Esophagus muscularis mucosa (tissue), 4 donors: ENCODE results near the gene PICK1. TPM values are rescaled to one million over a fixed set of nuclear protein-coding genes. Genes with fewer than 3 reads are reported as not detected.

Experiments
- DNase-seq: peaks from one replicate; pipeline ENCODE4 v3.0.0-alpha.2; 2017; ENCODE audit errors: extremely low spot score
- H3K27ac ChIP-seq, 4 donors: fragments of 200-600 bp; sonication (generic); replicated peaks in 1 of 4; 1 replicate in 3 of 4; 2 replicates in 1 of 4; pipeline ENCODE4 v1.5.1; 2016 to 2019; ENCODE audit warnings: mild to moderate bottlenecking in 1 of 4
- H3K27me3 ChIP-seq, 4 donors: fragments of 200-600 bp; sonication (generic); one replicate each; pipeline versions ENCODE4 v1.5.1 to v1.6.0; 2016 to 2019
- H3K36me3 ChIP-seq, 4 donors: fragments of 200-600 bp; sonication (generic); one replicate each; pipeline ENCODE4 v1.5.1; 2016 to 2019
- H3K4me1 ChIP-seq, 4 donors: fragments of 200-600 bp; sonication (generic); one replicate each; pipeline ENCODE4 v1.5.1; 2016 to 2019
- H3K4me3 ChIP-seq, 4 donors: fragments of 200-600 bp; sonication (generic); 1 replicate in 2 of 4; 2 replicates in 2 of 4; pipeline ENCODE4 v1.5.1; 2016 to 2019; ENCODE audit warnings: mild to moderate bottlenecking in 4 of 4, moderate library complexity in 1 of 4
- H3K9me3 ChIP-seq, 4 donors: fragments of 200-600 bp; sonication (generic); 1 replicate in 3 of 4; 2 replicates in 1 of 4; pipeline ENCODE4 v1.5.1; 2016 to 2019
- EP300 ChIP-seq: sonication (generic); formaldehyde crosslinking; IDR thresholded peaks from one replicate; pipeline ENCODE4 v1.6.1; 2017; ENCODE audit warnings: antibody characterized with exemption
- POLR2A ChIP-seq: fragments of 450-650 bp; IDR thresholded peaks from one replicate; pipeline ENCODE4 v1.6.1; 2017; ENCODE audit warnings: antibody characterized with exemption, moderate library complexity, mild to moderate bottlenecking, low read depth
- POLR2AphosphoS5 ChIP-seq, 2 donors: sonication (generic); formaldehyde crosslinking; IDR thresholded peaks; one replicate each; pipeline ENCODE4 v1.6.1; 2017; ENCODE audit warnings: antibody characterized with exemption in 2 of 2
- WGBS: methylation state at CpG from one replicate; pipeline ENCODE4 v1.1.5; 2018; 5-methylcytosine and 5-hydroxymethylcytosine counted together
- intact Hi-C: fragments of 100-400 bp; cut with DNase I; formaldehyde crosslinking; loops from one replicate; pipeline ENCODE4 v1.15.1; 2023
- total RNA-seq, 4 donors: library from RNA; depleted of rRNA; stranded (reverse); fragments of >200 nt; gene quantifications; one replicate each; pipeline versions ENCODE4 v1.1.0 to v1.2.1, GENCODE V29; 2016
- TF ChIP-seq, protein P1 (sequence below), 3 experiments: fragments of 200-600 bp in 2 of 3; fragments of 450-650 bp in 1 of 3; sonication (generic) in 2 of 3; IDR thresholded peaks; one replicate each; pipeline ENCODE4 v1.5.1; 2017 to 2019; ENCODE audit warnings: antibody characterized with exemption in 3 of 3, mild to moderate bottlenecking in 2 of 3, moderate library complexity in 1 of 3

Gene PICK1
- total RNA-seq, 4 donors from 2014 or later = 23.3 to 36.1 (median 31.1) TPM

DNA sequence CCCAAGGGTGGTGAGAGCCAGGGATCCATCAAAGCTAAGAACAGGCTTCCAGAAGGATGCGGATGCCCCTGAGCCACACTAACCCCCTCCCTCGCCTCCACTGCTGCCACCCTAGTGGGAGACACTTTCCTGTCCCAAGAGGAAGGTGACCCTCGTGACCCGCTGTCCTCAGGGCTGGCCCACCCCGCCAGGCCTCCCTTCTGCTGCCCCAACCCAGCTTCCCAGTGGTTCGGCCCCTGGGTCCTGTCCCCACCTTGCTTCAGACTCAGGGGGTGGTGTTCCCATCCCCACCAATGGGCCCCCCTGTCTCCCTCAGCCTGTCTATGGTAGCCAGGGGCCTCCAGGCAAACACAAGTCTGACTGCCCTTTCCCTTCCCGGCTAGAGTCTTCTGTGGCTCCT is 6.5 kb upstream of the PICK1 start:
- Histone ChIP-seq H3K36me3 (no peaks in the 10 kb centered on the region), H3K9me3 (no peaks in the 10 kb centered on the region), H3K4me1 (peaks cover 8 to 17% (median 9%) of the 10 kb centered on the region in 4 donors), H3K27ac (peak overlapping the region in 3 of 4 donors; percentile 36 to 65 (median 47)), H3K4me3 (no peak overlapping the region), H3K27me3 (peaks cover 0 to 12% (median 0%) of the 10 kb centered on the region in 4 donors)
- TF ChIP-seq EP300 = no peak
- TF ChIP-seq POLR2A = no peak
- TF ChIP-seq, protein P1, sequence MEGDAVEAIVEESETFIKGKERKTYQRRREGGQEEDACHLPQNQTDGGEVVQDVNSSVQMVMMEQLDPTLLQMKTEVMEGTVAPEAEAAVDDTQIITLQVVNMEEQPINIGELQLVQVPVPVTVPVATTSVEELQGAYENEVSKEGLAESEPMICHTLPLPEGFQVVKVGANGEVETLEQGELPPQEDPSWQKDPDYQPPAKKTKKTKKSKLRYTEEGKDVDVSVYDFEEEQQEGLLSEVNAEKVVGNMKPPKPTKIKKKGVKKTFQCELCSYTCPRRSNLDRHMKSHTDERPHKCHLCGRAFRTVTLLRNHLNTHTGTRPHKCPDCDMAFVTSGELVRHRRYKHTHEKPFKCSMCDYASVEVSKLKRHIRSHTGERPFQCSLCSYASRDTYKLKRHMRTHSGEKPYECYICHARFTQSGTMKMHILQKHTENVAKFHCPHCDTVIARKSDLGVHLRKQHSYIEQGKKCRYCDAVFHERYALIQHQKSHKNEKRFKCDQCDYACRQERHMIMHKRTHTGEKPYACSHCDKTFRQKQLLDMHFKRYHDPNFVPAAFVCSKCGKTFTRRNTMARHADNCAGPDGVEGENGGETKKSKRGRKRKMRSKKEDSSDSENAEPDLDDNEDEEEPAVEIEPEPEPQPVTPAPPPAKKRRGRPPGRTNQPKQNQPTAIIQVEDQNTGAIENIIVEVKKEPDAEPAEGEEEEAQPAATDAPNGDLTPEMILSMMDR (IDR thresholded peaks at IDR 0.05) = no peak
- TF ChIP-seq POLR2AphosphoS5 (IDR thresholded peaks at IDR 0.05) = no peak
- intact Hi-C loops = loop anchor here (5.0 kb wide), 1 partner anchor 302 kb away; no protein-coding TSS in a partner anchor
- DNase-seq = no peak
- WGBS = 60% methylated on average over 1 of the region's 7 CpGs

DNA sequence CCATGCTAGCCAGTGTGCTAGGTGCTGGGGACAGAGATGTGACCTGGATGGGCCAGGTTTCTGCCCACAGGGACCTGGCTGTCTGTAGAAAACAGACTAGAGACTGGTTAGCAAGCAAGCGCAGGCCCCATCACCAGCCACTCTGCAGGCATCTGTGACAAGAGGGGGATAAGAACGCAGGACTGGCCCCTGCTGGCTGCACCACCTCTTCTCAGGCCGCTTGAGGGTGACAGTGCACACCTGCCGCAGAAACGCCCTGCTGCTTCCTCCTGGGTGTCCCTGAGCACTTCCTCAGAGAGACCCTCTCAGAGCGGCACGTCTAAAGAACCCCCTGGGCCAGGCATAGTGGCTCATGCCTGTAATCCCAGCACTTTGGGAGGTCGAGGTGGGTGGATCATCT is 5.9 kb upstream of the PICK1 start:
- H3K27ac ChIP-seq = peak overlapping the region in 1 of 4 donors; percentile 47
- H3K4me3 ChIP-seq = no peak overlapping the region
- H3K9me3 ChIP-seq = no peaks in the 10 kb centered on the region
- TF ChIP-seq, protein P1 (IDR thresholded peaks at IDR 0.05) = no peak
- TF ChIP-seq POLR2A (no peak), EP300 (no peak), POLR2AphosphoS5 (IDR thresholded peaks at IDR 0.05) (no peak)
- intact Hi-C loops = loop anchor here (5.0 kb wide), 1 partner anchor 301 kb away; no protein-coding TSS in a partner anchor
- no peaks in the 10 kb centered on the region for H3K36me3 ChIP-seq
- WGBS = 53% methylated on average over 3 of the region's 8 CpGs
- no peak for DNase-seq
- H3K27me3 ChIP-seq = peaks cover 0 to 12% (median 0%) of the 10 kb centered on the region in 4 donors
- peaks cover 8 to 19% (median 10%) of the 10 kb centered on the region in 4 donors for H3K4me1 ChIP-seq

DNA sequence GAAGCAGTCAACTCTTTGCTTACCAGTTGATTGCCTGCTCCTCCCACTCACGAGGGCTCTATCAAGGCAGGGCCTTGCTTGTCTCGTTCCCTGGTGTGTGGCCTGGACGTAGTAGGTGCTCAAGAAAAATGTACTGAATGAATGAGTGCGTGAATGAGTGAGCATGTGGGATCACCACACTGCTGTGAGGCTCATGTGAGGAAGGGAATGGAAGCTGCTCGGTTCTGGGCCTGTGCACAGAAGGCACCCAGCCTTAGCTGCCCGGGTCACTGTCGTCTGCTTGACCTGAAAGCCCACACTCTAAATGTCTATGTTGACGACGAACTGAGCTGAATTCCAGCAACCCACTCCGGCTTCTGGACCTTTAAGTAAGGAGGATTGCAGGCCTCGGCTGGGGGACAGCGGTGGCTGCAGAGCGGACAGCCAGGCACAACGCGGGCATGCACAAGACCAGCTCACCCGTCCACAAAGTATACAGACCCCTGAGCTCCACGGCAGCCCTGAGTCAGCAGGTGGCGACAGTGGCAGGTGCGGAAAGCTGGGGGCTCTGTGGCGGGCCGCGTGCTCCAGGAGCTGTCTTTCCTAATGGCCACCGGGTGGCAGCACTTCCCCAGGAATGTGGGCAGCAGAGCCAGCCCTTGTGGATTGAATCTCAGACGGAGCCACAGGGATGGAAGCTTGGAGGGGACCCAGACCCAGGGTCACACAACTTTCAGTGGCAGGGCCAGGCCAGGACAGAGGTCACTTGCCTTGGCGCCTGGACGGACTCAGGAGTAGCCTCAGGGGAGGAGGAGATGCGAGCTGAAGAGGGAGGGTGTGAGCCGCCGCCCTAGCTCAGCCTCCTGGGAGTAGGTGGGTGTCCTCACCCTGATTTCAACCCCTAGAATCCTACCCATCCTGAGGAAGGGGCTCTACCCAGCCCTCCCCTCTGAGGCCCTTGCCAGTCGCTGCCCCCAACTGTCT is 5.0 kb upstream of the PICK1 start:
- Histone ChIP-seq H3K27ac (peak overlapping the region in 1 of 4 donors; percentile 2), H3K36me3 (no peaks in the 10 kb centered on the region), H3K9me3 (no peaks in the 10 kb centered on the region), H3K4me1 (peaks cover 14 to 27% (median 18%) of the 10 kb centered on the region in 4 donors), H3K4me3 (no peak overlapping the region), H3K27me3 (peaks cover 0 to 12% (median 0%) of the 10 kb centered on the region in 4 donors)
- intact Hi-C loops = loop anchor here (5.0 kb wide), 1 partner anchor 300 kb away; no protein-coding TSS in a partner anchor
- DNase-seq = no peak
- 33% methylated on average over 22 of the region's 30 CpGs for WGBS
- TF ChIP-seq POLR2AphosphoS5 (IDR thresholded peaks at IDR 0.05) (peak in 1 of 2 donors; percentile 34), EP300 (no peak), POLR2A (no peak)
- TF ChIP-seq, protein P1 (IDR thresholded peaks at IDR 0.05) = peak; percentile 75 to 91 (median 91)

DNA sequence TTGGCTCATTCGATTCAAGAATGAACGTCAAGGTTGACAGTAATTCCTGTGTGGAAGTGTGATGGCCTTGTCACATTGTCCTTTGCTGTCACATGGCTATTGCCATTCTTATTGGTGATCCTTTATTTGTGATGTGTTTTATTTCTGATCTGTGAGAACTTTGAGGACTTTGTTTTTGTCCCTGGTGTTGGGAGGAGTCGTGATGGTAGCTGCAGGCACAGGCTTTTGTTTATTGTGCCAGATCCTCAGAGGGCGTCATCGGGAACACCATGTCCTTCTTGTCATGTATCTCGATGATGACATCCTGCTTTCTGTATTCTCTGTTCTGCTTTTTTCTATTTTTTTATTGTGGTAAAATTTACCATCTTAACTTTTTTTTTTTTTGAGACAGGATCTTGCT is 5.6 kb downstream of the PICK1 start:
- intact Hi-C loops = no loop called here
- no peaks in the 10 kb centered on the region for H3K9me3 ChIP-seq
- H3K27ac ChIP-seq = peak overlapping the region; percentile 46 to 75 (median 60)
- peaks cover 29 to 77% (median 52%) of the 10 kb centered on the region in 4 donors for H3K36me3 ChIP-seq
- DNase-seq = no peak
- TF ChIP-seq, protein P1 (IDR thresholded peaks at IDR 0.05) = no peak
- TF ChIP-seq EP300 = peak; percentile 46
- TF ChIP-seq POLR2A = no peak
- peak in 1 of 2 donors; percentile 21 for TF ChIP-seq POLR2AphosphoS5 (IDR thresholded peaks at IDR 0.05)
- WGBS = 76% methylated on average over 6 of the region's 6 CpGs
- H3K4me1 ChIP-seq = peaks cover 5 to 16% (median 9%) of the 10 kb centered on the region in 4 donors
- H3K27me3 ChIP-seq = no peaks in the 10 kb centered on the region
- no peak overlapping the region for H3K4me3 ChIP-seq
